ENCODE measurements around the gene UBE2M.
A peak's percentile ranks its signal among the peaks of the same experiment; 100 is the strongest.

The UBE2M gene

GRCh38 chr19:58516246-58516836 lies 42.1 kb downstream of the UBE2M start:
- no peak overlapping the region for H3K4me2 ChIP-seq (ENCODE audit: low read depth, low read length, poor library complexity, severe bottlenecking)

GRCh38 chr19:58515259-58515658 lies 43.2 kb downstream of the UBE2M start:
- Histone ChIP-seq H3K4me3 (ENCODE audit: insufficient read depth, low read length, poor library complexity, severe bottlenecking) (no peak overlapping the region), H3K9me3 (ENCODE audit: insufficient read depth, low read length) (no peaks in the 10 kb centered on the region), H4K20me1 (ENCODE audit: low read depth, low read length) (no peaks in the 10 kb centered on the region), H2AFZ (ENCODE audit: low read depth, low read length, severe bottlenecking) (no peak overlapping the region), H3K27me3 (ENCODE audit: low read length) (no peaks in the 10 kb centered on the region), H3K27ac (ENCODE audit: low read depth, low read length) (peak overlapping the region; percentile 30; the same call in 1 of the 2 replicates), H3F3A (ENCODE audit: insufficient read depth) (peaks cover 13% of the 10 kb centered on the region), H3K9me2 (replicated peaks; ENCODE audit: insufficient read depth, low read length) (no peaks in the 10 kb centered on the region), H3K4me2 (ENCODE audit: low read depth, low read length, poor library complexity, severe bottlenecking) (peak overlapping the region; percentile 4), H3K36me3 (ENCODE audit: low read length) (no peaks in the 10 kb centered on the region), H3K79me2 (ENCODE audit: insufficient read depth, low read length) (peaks cover 15% of the 10 kb centered on the region), H3K9ac (ENCODE audit: low read length) (peak overlapping the region; percentile 97)
- no peak for TF ChIP-seq CTCF (IDR thresholded peaks at IDR 0.05; ENCODE audit: insufficient read depth, low read length, poor library complexity, severe bottlenecking)
- no peak for TF ChIP-seq EZH2phosphoT487 (conservative IDR thresholded peaks at IDR 0.05; ENCODE audit: low read length)

More at GRCh38 chr19:58516246-58516836, 42.1 kb downstream of the UBE2M start:
- Histone ChIP-seq H3K36me3 (ENCODE audit: low read length) (no peaks in the 10 kb centered on the region), H3K4me3 (ENCODE audit: insufficient read depth, low read length, poor library complexity, severe bottlenecking) (no peak overlapping the region), H3K79me2 (ENCODE audit: insufficient read depth, low read length) (peaks cover 15% of the 10 kb centered on the region), H3K9me3 (ENCODE audit: insufficient read depth, low read length) (no peaks in the 10 kb centered on the region), H3K27ac (ENCODE audit: low read depth, low read length) (no peak overlapping the region), H3K9ac (ENCODE audit: low read length) (no peak overlapping the region), H4K20me1 (ENCODE audit: low read depth, low read length) (no peaks in the 10 kb centered on the region), H3F3A (ENCODE audit: insufficient read depth) (peaks cover 16% of the 10 kb centered on the region), H3K27me3 (ENCODE audit: low read length) (no peaks in the 10 kb centered on the region), H2AFZ (ENCODE audit: low read depth, low read length, severe bottlenecking) (no peak overlapping the region), H3K9me2 (replicated peaks; ENCODE audit: insufficient read depth, low read length) (no peaks in the 10 kb centered on the region)
- no peak for TF ChIP-seq EZH2phosphoT487 (conservative IDR thresholded peaks at IDR 0.05; ENCODE audit: low read length)
- no peak for TF ChIP-seq CTCF (IDR thresholded peaks at IDR 0.05; ENCODE audit: insufficient read depth, low read length, poor library complexity, severe bottlenecking)

- Histone ChIP-seq H3K9me2 (replicated peaks; ENCODE audit: insufficient read depth, low read length) (no peaks in the 10 kb centered on the region), H3K9ac (ENCODE audit: low read length) (peak overlapping the region; percentile 97), H3K36me3 (ENCODE audit: low read length) (no peaks in the 10 kb centered on the region), H3K27ac (ENCODE audit: low read depth, low read length) (peak overlapping the region; percentile 64), H3K79me2 (ENCODE audit: insufficient read depth, low read length) (peaks cover 15% of the 10 kb centered on the region), H3K4me2 (ENCODE audit: low read depth, low read length, poor library complexity, severe bottlenecking) (peak overlapping the region; percentile 96), H3F3A (ENCODE audit: insufficient read depth) (peaks cover 6% of the 10 kb centered on the region), H3K4me3 (ENCODE audit: insufficient read depth, low read length, poor library complexity, severe bottlenecking) (peak overlapping the region; percentile 84), H2AFZ (ENCODE audit: low read depth, low read length, severe bottlenecking) (no peak overlapping the region), H3K9me3 (ENCODE audit: insufficient read depth, low read length) (no peaks in the 10 kb centered on the region), H4K20me1 (ENCODE audit: low read depth, low read length) (no peaks in the 10 kb centered on the region), H3K27me3 (ENCODE audit: low read length) (no peaks in the 10 kb centered on the region)
- TF ChIP-seq CTCF (IDR thresholded peaks at IDR 0.05; ENCODE audit: insufficient read depth, low read length, poor library complexity, severe bottlenecking) (no peak), EZH2phosphoT487 (conservative IDR thresholded peaks at IDR 0.05; ENCODE audit: low read length) (no peak)
Observed at GRCh38 chr19:58514564-58515022, 43.8 kb downstream of the UBE2M start.
